Colonic mucosa (tissue), 4 donors: ENCODE results near the gene P2RX3. TPM values are rescaled to one million over a fixed set of nuclear protein-coding genes. Genes with fewer than 3 reads are reported as not detected.

Experiments
- DNase-seq: peaks from one replicate; pipeline ENCODE4 v3.0.0-alpha.2; 2020
- H3K27ac ChIP-seq: fragments of 200-600 bp; one replicate; pipeline ENCODE4 v1.8.0; 2021
- H3K27me3 ChIP-seq: fragments of 200-600 bp; one replicate; pipeline ENCODE4 v1.8.0; 2021
- H3K36me3 ChIP-seq: fragments of 200-600 bp; one replicate; pipeline ENCODE4 v1.8.0; 2021
- H3K4me1 ChIP-seq: fragments of 200-600 bp; one replicate; pipeline ENCODE4 v1.8.0; 2021; ENCODE audit warnings: mild to moderate bottlenecking
- H3K4me3 ChIP-seq: fragments of 200-600 bp; one replicate; pipeline ENCODE4 v1.8.0; 2021
- H3K9ac ChIP-seq, 2 donors: one replicate each; pipeline ENCODE4 v1.7.0; 2013; ENCODE audit warnings: control low read depth in 2 of 2, low read depth in 2 of 2, low read length in 2 of 2
- H3K9me3 ChIP-seq: fragments of 200-600 bp; one replicate; pipeline ENCODE4 v1.8.0; 2021
- intact Hi-C: fragments of 100-400 bp; cut with DNase I; formaldehyde crosslinking; loops from one replicate; pipeline ENCODE4 v1.14.1; 2022
- total RNA-seq, 2 donors: library from RNA; stranded (reverse); fragmentation: NEBNext Ultra II Directional in 1 of 2; extraction: Animal tissue kit (Norgen Biotek cat#: 25700) in 1 of 2; gene quantifications; one replicate each; pipeline ENCODE4 v1.2.1, GENCODE V29; 2021
- TF ChIP-seq, protein P1 (sequence below): fragments of 200-600 bp; IDR thresholded peaks from one replicate; pipeline ENCODE4 v1.8.0; 2022; ENCODE audit warnings: antibody characterized with exemption, mild to moderate bottlenecking
- donor health status: healthy.
- donor health status: DM: no; HTN: no; CAD: no.
- donor health status: DM: no; HTN: no; CAD: no.

The P2RX3 gene
- total RNA-seq, 2 donors from 2014 or later: not detected

DNA sequence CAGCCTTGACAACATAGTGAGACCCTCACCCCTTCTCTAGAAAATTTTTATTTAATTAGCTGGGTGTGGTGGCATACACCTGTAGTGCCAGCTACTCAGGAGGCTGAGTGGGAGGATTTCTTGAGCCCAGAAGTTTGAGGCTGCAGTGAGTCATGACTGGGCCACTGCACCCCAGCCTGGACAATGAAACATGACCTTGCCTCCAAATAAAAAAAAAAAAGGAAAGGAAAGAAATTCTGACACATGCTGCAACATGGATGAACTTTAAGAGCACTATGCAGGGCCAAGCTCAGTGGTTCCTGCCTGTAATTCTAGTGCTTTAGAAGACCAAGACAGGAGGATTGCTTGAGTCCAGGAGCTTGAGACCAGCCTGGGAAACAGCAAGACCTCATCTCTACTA lies 80.0 kb downstream of the P2RX3 start:
- DNase-seq: no peak
- no peak overlapping the region for H3K9ac ChIP-seq
- no peaks in the 10 kb centered on the region for H3K4me1 ChIP-seq
- no peak overlapping the region for H3K4me3 ChIP-seq
- no peaks in the 10 kb centered on the region for H3K27me3 ChIP-seq
- no peaks in the 10 kb centered on the region for H3K9me3 ChIP-seq
- no peak overlapping the region for H3K27ac ChIP-seq
- intact Hi-C loops: no loop called here
- H3K36me3 ChIP-seq: no peaks in the 10 kb centered on the region
- TF ChIP-seq, protein P1, sequence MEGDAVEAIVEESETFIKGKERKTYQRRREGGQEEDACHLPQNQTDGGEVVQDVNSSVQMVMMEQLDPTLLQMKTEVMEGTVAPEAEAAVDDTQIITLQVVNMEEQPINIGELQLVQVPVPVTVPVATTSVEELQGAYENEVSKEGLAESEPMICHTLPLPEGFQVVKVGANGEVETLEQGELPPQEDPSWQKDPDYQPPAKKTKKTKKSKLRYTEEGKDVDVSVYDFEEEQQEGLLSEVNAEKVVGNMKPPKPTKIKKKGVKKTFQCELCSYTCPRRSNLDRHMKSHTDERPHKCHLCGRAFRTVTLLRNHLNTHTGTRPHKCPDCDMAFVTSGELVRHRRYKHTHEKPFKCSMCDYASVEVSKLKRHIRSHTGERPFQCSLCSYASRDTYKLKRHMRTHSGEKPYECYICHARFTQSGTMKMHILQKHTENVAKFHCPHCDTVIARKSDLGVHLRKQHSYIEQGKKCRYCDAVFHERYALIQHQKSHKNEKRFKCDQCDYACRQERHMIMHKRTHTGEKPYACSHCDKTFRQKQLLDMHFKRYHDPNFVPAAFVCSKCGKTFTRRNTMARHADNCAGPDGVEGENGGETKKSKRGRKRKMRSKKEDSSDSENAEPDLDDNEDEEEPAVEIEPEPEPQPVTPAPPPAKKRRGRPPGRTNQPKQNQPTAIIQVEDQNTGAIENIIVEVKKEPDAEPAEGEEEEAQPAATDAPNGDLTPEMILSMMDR: no peak

DNA sequence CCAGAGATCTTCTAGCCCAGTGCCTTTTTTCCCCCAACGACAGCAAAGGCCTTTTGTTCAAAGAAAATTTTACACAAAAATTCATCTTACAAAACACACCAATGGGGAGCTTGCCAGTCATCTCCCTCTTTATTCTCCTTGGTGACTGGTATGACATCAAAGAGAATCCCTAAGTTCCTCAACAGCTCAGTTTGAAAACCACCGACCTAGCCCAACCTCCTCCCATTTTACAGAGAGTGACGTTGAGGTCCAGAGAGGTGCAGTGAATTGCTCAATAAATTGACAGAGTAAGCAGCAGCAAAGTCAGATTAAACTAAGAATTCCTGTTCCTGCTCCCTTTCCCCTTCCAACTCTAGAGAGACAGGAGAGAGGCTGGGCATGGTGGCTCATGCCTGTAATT lies 81.0 kb downstream of the P2RX3 start:
- Histone ChIP-seq H3K36me3 (no peaks in the 10 kb centered on the region), H3K9ac (no peak overlapping the region), H3K4me1 (no peaks in the 10 kb centered on the region), H3K27ac (no peak overlapping the region), H3K9me3 (no peaks in the 10 kb centered on the region), H3K4me3 (no peak overlapping the region), H3K27me3 (no peaks in the 10 kb centered on the region)
- intact Hi-C loops: no loop called here
- TF ChIP-seq, protein P1: no peak
- no peak for DNase-seq

DNA sequence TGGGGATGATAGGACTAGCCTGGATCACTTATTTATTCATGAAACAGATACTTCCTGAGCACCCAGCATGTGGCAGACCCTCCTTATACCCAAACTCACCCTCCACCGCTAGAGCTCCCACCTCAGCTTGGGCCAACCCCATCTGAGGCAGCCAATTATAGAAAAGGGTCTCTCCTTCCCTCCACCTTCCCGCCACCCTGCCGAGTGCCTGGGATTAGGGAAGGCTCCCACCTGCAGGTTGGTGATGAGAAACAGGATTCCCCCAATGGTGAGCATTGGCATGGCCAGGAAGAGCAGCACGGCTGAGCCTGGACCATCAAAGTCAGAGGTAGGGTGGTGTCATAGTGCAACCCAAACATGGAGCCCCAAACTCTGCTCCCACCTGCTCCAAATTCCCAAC lies 82.9 kb downstream of the P2RX3 start:
- no peaks in the 10 kb centered on the region for H3K36me3 ChIP-seq

DNA sequence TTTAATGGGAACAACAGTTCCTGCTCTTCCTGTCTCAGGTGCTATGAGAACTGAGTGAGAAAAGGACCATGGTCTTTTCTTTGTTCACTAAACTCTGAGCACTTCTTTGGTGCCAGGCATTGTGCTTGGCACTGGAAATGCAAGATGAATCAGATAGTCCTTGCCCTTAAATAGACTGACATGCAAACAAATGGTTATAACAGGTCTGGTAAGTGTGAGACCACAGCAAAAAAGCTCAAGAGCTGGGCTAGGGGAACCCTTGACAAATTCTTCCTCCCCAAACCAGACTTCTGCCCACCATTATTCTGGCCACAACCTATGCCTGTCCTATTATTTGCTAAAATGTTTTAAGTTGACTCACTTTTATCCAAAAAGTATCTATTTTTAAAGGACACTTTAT lies 83.7 kb downstream of the P2RX3 start:
- Histone ChIP-seq H3K9me3 (no peaks in the 10 kb centered on the region), H3K36me3 (no peaks in the 10 kb centered on the region), H3K4me1 (peaks cover 10% of the 10 kb centered on the region)

More for the DNA sequence above, 82.9 kb downstream of the P2RX3 start:
- Histone ChIP-seq H3K9me3 (no peaks in the 10 kb centered on the region), H3K4me3 (no peak overlapping the region), H3K4me1 (peaks cover 5% of the 10 kb centered on the region), H3K27me3 (no peaks in the 10 kb centered on the region), H3K9ac (no peak overlapping the region), H3K27ac (no peak overlapping the region)
- TF ChIP-seq, protein P1: no peak
- DNase-seq: no peak
- intact Hi-C loops: no loop called here

More for the DNA sequence above, 83.7 kb downstream of the P2RX3 start:
- H3K27me3 ChIP-seq: no peaks in the 10 kb centered on the region
- DNase-seq: no peak
- H3K27ac ChIP-seq: no peak overlapping the region
- H3K9ac ChIP-seq: no peak overlapping the region
- TF ChIP-seq, protein P1: no peak
- intact Hi-C loops: no loop called here
- no peak overlapping the region for H3K4me3 ChIP-seq

Other genes starting within 250 kb of the P2RX3 start
- gene LRRC55, start 156.4 kb upstream of the P2RX3 start, total RNA-seq: under 1 TPM; 0.10 to 0.27 TPM
- 1 to 10 TPM; 2.5 to 7.1 TPM for gene APLNR, start 101.1 kb upstream of the P2RX3 start, total RNA-seq
- gene TNKS1BP1, start 13.4 kb upstream of the P2RX3 start, total RNA-seq: 100 to 1,000 TPM; 113 to 117 TPM
- 100 to 1,000 TPM in 1 of 2 donors, 10 to 100 TPM in 1; 72.7 to 162 TPM for gene SSRP1, start 2.5 kb upstream of the P2RX3 start, total RNA-seq
- not detected for gene PRG3, start 42.8 kb downstream of the P2RX3 start, total RNA-seq
- gene PRG2, start 52.3 kb downstream of the P2RX3 start, total RNA-seq: not detected
- gene SLC43A3, start 88.8 kb downstream of the P2RX3 start, total RNA-seq: 10 to 100 TPM; 10.6 to 21.4 TPM
- under 1 TPM; 0.54 to 0.82 TPM for gene RTN4RL2, start 122.2 kb downstream of the P2RX3 start, total RNA-seq
- 10 to 100 TPM in 1 of 2 donors, 1 to 10 TPM in 1; 8.7 to 19.0 TPM for gene SLC43A1, start 177.3 kb downstream of the P2RX3 start, total RNA-seq
- 10 to 100 TPM; 54.8 to 67.1 TPM for gene TIMM10, start 192.4 kb downstream of the P2RX3 start, total RNA-seq
- gene SMTNL1, start 199.2 kb downstream of the P2RX3 start, total RNA-seq: not detected
- 10 to 100 TPM; 28.3 to 35.3 TPM for gene UBE2L6, start 229.3 kb downstream of the P2RX3 start, total RNA-seq